Retinal pigment epithelial cell (primary cell): ENCODE results near the gene EMILIN1.

Experiments
- DNase-seq: peaks from one replicate; pipeline ENCODE4 v3.0.0-alpha.2; 2010; ENCODE audit warnings: low read depth
- H3K4me3 ChIP-seq: 2 replicates; pipeline ENCODE4 v1.5.1; 2011; ENCODE audit warnings: mild to moderate bottlenecking, low read length, control low read depth, moderate library complexity
- CTCF ChIP-seq: conservative IDR thresholded peaks from 2 replicates; pipeline ENCODE4 v1.5.1; 2011; ENCODE audit warnings: low read depth, low read length, control low read depth, inconsistent platforms

EMILIN1 gene

GRCh38 chr2:27078267-27079194 lies at the start of gene EMILIN1:
TSS of gene EMILIN1 (plus strand) at chr2:27078615. CDS start at chr2:27079066, 451 bp downstream.
- no peak for DNase-seq
- TF ChIP-seq CTCF, result no peak
- H3K4me3 ChIP-seq, result no peak within 1 kb of the TSS

- no peak overlapping the region for H3K4me3 ChIP-seq
- TF ChIP-seq CTCF, result no peak
- DNase-seq, result no peak
These were observed 49.4 kb upstream of the EMILIN1 start for GRCh38 chr2:27029051-27029450.

- DNase-seq, result peak; percentile 52
These were observed 45.7 kb upstream of the EMILIN1 start, which contains the start of gene TMEM214 for GRCh38 chr2:27032495-27033252. TSS of gene TMEM214 (plus strand) at chr2:27032965. CDS start at chr2:27033016, 51 bp downstream.

GRCh38 chr2:27033253-27033852 lies 45.1 kb upstream of the EMILIN1 start:
- no peak for TF ChIP-seq CTCF
- DNase-seq, result no peak
- H3K4me3 ChIP-seq, result peak overlapping the region; percentile 97

More at GRCh38 chr2:27032495-27033252, 45.7 kb upstream of the EMILIN1 start, which contains the start of gene TMEM214:
- TF ChIP-seq CTCF, result no peak
- H3K4me3 ChIP-seq, result peak within 1 kb of the TSS; percentile 97

- no peak overlapping the region for H3K4me3 ChIP-seq
- TF ChIP-seq CTCF, result no peak
- DNase-seq, result no peak
These were observed 40.4 kb upstream of the EMILIN1 start for GRCh38 chr2:27038012-27038411.

- H3K4me3 ChIP-seq, result no peak overlapping the region
- TF ChIP-seq CTCF, result no peak
- no peak for DNase-seq
These were observed 39.6 kb upstream of the EMILIN1 start for GRCh38 chr2:27038631-27039339.
